HepG2 (cell line): ENCODE data around the gene DPP7. TPM values are rescaled to one million over a fixed set of nuclear protein-coding genes. Genes with fewer than 3 reads are reported as not detected.

ENCODE experiments used
- ATAC-seq: fragments of 200-7000 bp; cut with Tn5 transposase; 3 replicates; pipeline ENCODE4 v1.9.1; 2020; ENCODE audit warnings: mild to moderate bottlenecking, moderate library complexity
- BruUV-seq: library from RNA; stranded (reverse); fragments of 400-500 nt; replicated peaks from 2 replicates; lab custom pipeline; 2021; lab: Mats Ljungman, UMichigan
- CTCF ChIA-PET: fragments of 300-600 bp; formaldehyde crosslinking; extraction: SDS; loops from one replicate; lab custom pipeline; 2021; ENCODE audit warnings: low total read pairs, inconsistent platforms, low intra/inter-chr PET ratio; lab: Yijun Ruan, JAX
- POLR2A ChIA-PET: fragments of 350-600 bp; sonication (Branson Sonifier 250); formaldehyde crosslinking; loops from one replicate; lab custom pipeline; 2020; ENCODE audit warnings: antibody characterized with exemption, inconsistent platforms; lab: Yijun Ruan, JAX
- DNase-seq: peaks from one replicate; pipeline ENCODE4 v3.0.0-alpha.2; 2015; ENCODE audit warnings: low spot score
- FAIRE-seq: peaks from 3 replicates; lab custom pipeline; 2011; peaks lifted over from hg19 to GRCh38; lab: Jason Lieb, UNC
- H2AFZ ChIP-seq: one replicate; pipeline ENCODE4 v1.6.1; 2011; ENCODE audit warnings: low read length, inconsistent platforms
- H3K27ac ChIP-seq: fragments of 300-600 bp; 3 replicates; pipeline ENCODE4 v1.8.0; 2011; ENCODE audit warnings: mixed run types, mild to moderate bottlenecking, mixed read lengths, low read length, inconsistent platforms; ENCODE audit not compliant: insufficient read depth; ENCODE audit errors: extremely low read length
- H3K27me3 ChIP-seq, 2 experiments: fragments of 200-600 bp in 1 of 2; 2 replicates in 1 of 2; 3 replicates in 1 of 2; pipeline versions ENCODE4 v1.6.0 to v1.8.0; 2011; ENCODE audit warnings: low read length in 2 of 2, mild to moderate bottlenecking in 2 of 2, moderate library complexity in 2 of 2, inconsistent platforms in 1 of 2; ENCODE audit not compliant: insufficient read depth in 2 of 2, control insufficient read depth in 1 of 2
- H3K36me3 ChIP-seq, 2 experiments: fragments of 200-600 bp in 1 of 2; replicated peaks in 1 of 2; 2 replicates in 1 of 2; 3 replicates in 1 of 2; pipeline versions ENCODE4 v1.5.1 to v1.8.0; 2011; ENCODE audit warnings: low read length in 2 of 2, inconsistent platforms in 1 of 2; ENCODE audit not compliant: insufficient read depth in 2 of 2, control insufficient read depth in 1 of 2
- H3K4me1 ChIP-seq: 2 replicates; pipeline ENCODE4 v1.5.1; 2012; ENCODE audit warnings: low read length, inconsistent platforms; ENCODE audit not compliant: insufficient read depth
- H3K4me2 ChIP-seq: 2 replicates; pipeline ENCODE4 v1.6.0; 2011; ENCODE audit warnings: low read depth, low read length, inconsistent platforms
- H3K4me3 ChIP-seq, 3 experiments: fragments of 200-600 bp in 1 of 3; sonication (generic), shearing (Covaris generic) in 1 of 3; replicated peaks in 1 of 3; 2 replicates each; pipeline ENCODE4 v1.5.1; 2011 to 2016; ENCODE audit warnings: low read length in 3 of 3, inconsistent platforms in 2 of 3, low read depth in 2 of 3, mild to moderate bottlenecking in 2 of 3, control low read depth in 1 of 3, mixed read lengths in 1 of 3; ENCODE audit not compliant: insufficient read depth in 1 of 3
- H3K79me2 ChIP-seq: one replicate; pipeline ENCODE4 v1.6.1; 2011; ENCODE audit warnings: low read length, inconsistent platforms; ENCODE audit not compliant: insufficient read depth
- H3K9ac ChIP-seq: 2 replicates; pipeline ENCODE4 v1.6.0; 2011; ENCODE audit warnings: mild to moderate bottlenecking, low read depth, low read length, inconsistent platforms; ENCODE audit not compliant: insufficient read depth
- H3K9me3 ChIP-seq: 2 replicates; pipeline ENCODE4 v1.5.1; 2012; ENCODE audit warnings: mild to moderate bottlenecking, low read length
- H4K20me1 ChIP-seq: 2 replicates; pipeline ENCODE4 v1.6.0; 2011; ENCODE audit warnings: inconsistent platforms, mild to moderate bottlenecking, low read length, moderate library complexity; ENCODE audit not compliant: insufficient read depth
- IRF2 ChIP-seq: IDR thresholded peaks from 2 replicates; pipeline ENCODE4 v1.6.1; 2018; ENCODE audit warnings: missing genetic modification reagents, missing compliant biosample characterization
- LBX2 ChIP-seq: sonication (generic); formaldehyde crosslinking; IDR thresholded peaks from 2 replicates; pipeline ENCODE4 v1.5.0; 2020; ENCODE audit warnings: missing genetic modification reagents, mild to moderate bottlenecking, borderline replicate concordance
- MNT ChIP-seq: fragments of 450-650 bp; IDR thresholded peaks from 2 replicates; pipeline ENCODE4 v1.6.1; 2016
- RBFOX2 ChIP-seq: fragments of 200-400 bp; formaldehyde crosslinking; IDR thresholded peaks from 2 replicates; pipeline ENCODE4 v1.6.1; 2017; ENCODE audit warnings: low read depth, mild to moderate bottlenecking, low read length
- ZBTB39 ChIP-seq: sonication (generic); formaldehyde crosslinking; IDR thresholded peaks from 2 replicates; pipeline ENCODE4 v1.5.0; 2020; ENCODE audit warnings: missing genetic modification reagents
- ZNF251 ChIP-seq: sonication (generic); formaldehyde crosslinking; IDR thresholded peaks from 2 replicates; pipeline ENCODE4 v1.9.0; 2021; ENCODE audit warnings: mild to moderate bottlenecking, missing genetic modification reagents
- WGBS: methylation state at CpG from one replicate; pipeline ENCODE4 v1.1.6; 2017; ENCODE audit warnings: low lambda C conversion rate; 5-methylcytosine and 5-hydroxymethylcytosine counted together
- in situ Hi-C: cut with HindIII; loops from 2 replicates; pipeline ENCODE4 v1.10.0; 2017; ENCODE audit warnings: low pct_unique_long_range_greater_than_20kb; ENCODE audit not compliant: extremely low pct_ligation_motif_present
- intact Hi-C: fragments of 100-400 bp; cut with micrococcal nuclease; formaldehyde crosslinking; loops from one replicate; pipeline ENCODE4 v1.10.0; 2022; ENCODE audit not compliant: unreplicated experiment
- polyA plus RNA-seq, 8 experiments: library from polyadenylated mRNA; depleted of rRNA in 3 of 8; stranded (reverse) in 7 of 8; unstranded in 1 of 8; fragments of >200 nt; fragmentation: Illumina TruSeq in 4 of 8; extraction: Trizol in 4 of 8; gene quantifications; 2 replicates each; pipeline versions ENCODE4 v1.2.1 to v1.2.3, GENCODE V29; 2011 to 2016; ENCODE audit warnings: low read depth in 4 of 8, missing spikeins in 1 of 8, mixed read lengths in 1 of 8; ENCODE audit not compliant: insufficient read depth in 1 of 8
- total RNA-seq, 5 experiments: library from RNA; depleted of rRNA; stranded (reverse); fragments of >200 nt; fragmentation: Illumina TruSeq; extraction: Trizol; gene quantifications; 2 replicates each; pipeline ENCODE4 v1.2.3, GENCODE V29; 2016; ENCODE audit warnings: low read depth in 1 of 5

Gene DPP7
- total and polyA plus RNA-seq, 2 of the 13 experiments (the other 11 are each of a cell fraction or from before 2014, with no cell fraction given): 1.2 to 4.5 TPM

- no TSS peak for BruUV-seq
- no peaks in the 10 kb centered on the region for H3K4me1 ChIP-seq
- ChIA-PET CTCF (no interaction called here), POLR2A (no interaction called here)
- no peak overlapping the region for H3K9ac ChIP-seq
- no peak overlapping the region for H2AFZ ChIP-seq
- H3K36me3 ChIP-seq: peaks cover 30 to 71% of the 10 kb centered on the region in 2 experiments
- DNase-seq (no peak), FAIRE-seq (no peak), ATAC-seq (no peak)
- 96% methylated on average over 9 of the region's 14 CpGs for WGBS
- no peaks in the 10 kb centered on the region for H4K20me1 ChIP-seq
- H3K4me3 ChIP-seq: no peak overlapping the region
- no peaks in the 10 kb centered on the region for H3K9me3 ChIP-seq
- no peak overlapping the region for H3K4me2 ChIP-seq
- no peaks in the 10 kb centered on the region for H3K27me3 ChIP-seq
- in situ Hi-C loops (no loop called here), intact Hi-C loops (no loop called here)
- no peak overlapping the region for H3K27ac ChIP-seq
- TF ChIP-seq ZNF251 (CRISPR knock-in tag) (no peak), RBFOX2 (0 out of 2 replicates have a peak, but pooled peaks have one; percentile 30)
- no peaks in the 10 kb centered on the region for H3K79me2 ChIP-seq
Observed at GRCh38 chr9:137099231-137099630, 15.3 kb downstream of the DPP7 start.

GRCh38 chr9:137097761-137098462 lies 16.6 kb downstream of the DPP7 start:
- BruUV-seq: no TSS peak
- DNase-seq (no peak), FAIRE-seq (no peak), ATAC-seq (no peak)
- Histone ChIP-seq H3K4me2 (no peak overlapping the region), H3K79me2 (no peaks in the 10 kb centered on the region), H3K4me3 (no peak overlapping the region), H3K9me3 (no peaks in the 10 kb centered on the region), H3K4me1 (no peaks in the 10 kb centered on the region), H3K9ac (no peak overlapping the region), H3K36me3 (peaks cover 21 to 60% of the 10 kb centered on the region in 2 experiments), H3K27ac (no peak overlapping the region), H2AFZ (no peak overlapping the region), H3K27me3 (no peaks in the 10 kb centered on the region), H4K20me1 (no peaks in the 10 kb centered on the region)
- intact Hi-C loops (no loop called here), in situ Hi-C loops (no loop called here)
- POLR2A ChIA-PET: interaction anchor here (1.1 kb wide), 1 partner anchor 14 kb away, joined by 3 read pairs; no protein-coding TSS in a partner anchor
- TF ChIP-seq LBX2 (CRISPR knock-in tag) (no peak), IRF2 (CRISPR knock-in tag) (no peak), ZBTB39 (CRISPR knock-in tag) (no peak), MNT (0 out of 2 replicates have a peak, but pooled peaks have one; percentile 14)
- CTCF ChIA-PET: no interaction called here
- WGBS: 94% methylated on average over 3 of the region's 20 CpGs
